ENCODE data around the gene ACTL10.

GRCh38 chr20:33667245-33667675 lies 517 bp downstream of the ACTL10 start:
- no peak for TF ChIP-seq CTCF (conservative IDR thresholded peaks at IDR 0.05)
- no peak for TF ChIP-seq EZH2 (IDR thresholded peaks at IDR 0.05; ENCODE audit: low read depth)
